Measurements from ENCODE around the gene C1RL.
"Not testable (repeated sequence)": the region's sequence is repeated elsewhere in the genome, so short reads cannot be mapped to it uniquely, and the experiment has no call there.

Gene C1RL

GRCh38 chr12:7058850-7059395, 50.1 kb downstream of the C1RL start:
- DNase-seq, result no peak

GRCh38 chr12:7058163-7058845, 50.7 kb downstream of the C1RL start:
- no peak for DNase-seq

- DNase-seq, result not testable (repeated sequence)
These were observed 53.3 kb downstream of the C1RL start for GRCh38 chr12:7055736-7056135.

GRCh38 chr12:7054925-7055324, 54.1 kb downstream of the C1RL start:
- DNase-seq, result no peak

GRCh38 chr12:7049973-7050372, 59.0 kb downstream of the C1RL start:
- DNase-seq, result not testable (repeated sequence)

DNA sequence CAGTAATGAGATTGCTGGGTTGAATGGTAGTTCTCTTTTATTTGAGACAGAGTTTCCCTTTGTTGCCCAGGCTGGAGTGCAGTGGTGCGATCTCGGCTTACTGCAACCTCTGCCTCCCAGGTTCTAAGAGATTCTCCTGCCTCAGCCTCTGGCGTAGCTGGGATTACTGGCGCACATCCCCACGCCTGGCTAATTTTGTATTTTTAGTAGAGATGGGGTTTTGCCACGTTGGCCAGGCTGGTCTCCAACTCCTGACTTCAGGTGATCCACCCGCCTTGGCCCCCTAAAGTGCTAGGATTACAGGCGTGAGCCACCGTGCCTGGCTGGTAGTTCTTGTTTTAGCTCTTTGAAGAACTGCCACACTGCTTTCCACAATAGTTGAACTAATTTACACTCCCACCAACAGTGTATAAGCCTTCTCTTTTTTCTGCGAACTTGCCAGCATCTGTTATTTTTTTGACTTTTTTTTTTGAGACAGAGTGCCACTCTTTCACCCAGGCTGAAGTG, 59.5 kb downstream of the C1RL start:
- not testable (repeated sequence) for DNase-seq

- no peak for DNase-seq
These were observed 61.7 kb downstream of the C1RL start for GRCh38 chr12:7047306-7047705.

- no peak for DNase-seq
These were observed 62.5 kb downstream of the C1RL start for GRCh38 chr12:7046383-7047105.

- DNase-seq, result no peak
These were observed 63.1 kb downstream of the C1RL start for GRCh38 chr12:7045913-7046312.

Measured in activated CD4-positive, alpha-beta T cell treated with anti-CD3 and anti-CD28 coated beads, Interleukin-10, Interleukin-2, amounts not matched to agents 100 ng/mL and 50 ng/mL, durations not matched to agents 16 hours and 8 hours (primary cell).